ENCODE measurements around the gene GLP2R.

GRCh38 chr17:9842057-9842758 lies 16.5 kb downstream of the GLP2R start:
- TF ChIP-seq, protein P1, sequence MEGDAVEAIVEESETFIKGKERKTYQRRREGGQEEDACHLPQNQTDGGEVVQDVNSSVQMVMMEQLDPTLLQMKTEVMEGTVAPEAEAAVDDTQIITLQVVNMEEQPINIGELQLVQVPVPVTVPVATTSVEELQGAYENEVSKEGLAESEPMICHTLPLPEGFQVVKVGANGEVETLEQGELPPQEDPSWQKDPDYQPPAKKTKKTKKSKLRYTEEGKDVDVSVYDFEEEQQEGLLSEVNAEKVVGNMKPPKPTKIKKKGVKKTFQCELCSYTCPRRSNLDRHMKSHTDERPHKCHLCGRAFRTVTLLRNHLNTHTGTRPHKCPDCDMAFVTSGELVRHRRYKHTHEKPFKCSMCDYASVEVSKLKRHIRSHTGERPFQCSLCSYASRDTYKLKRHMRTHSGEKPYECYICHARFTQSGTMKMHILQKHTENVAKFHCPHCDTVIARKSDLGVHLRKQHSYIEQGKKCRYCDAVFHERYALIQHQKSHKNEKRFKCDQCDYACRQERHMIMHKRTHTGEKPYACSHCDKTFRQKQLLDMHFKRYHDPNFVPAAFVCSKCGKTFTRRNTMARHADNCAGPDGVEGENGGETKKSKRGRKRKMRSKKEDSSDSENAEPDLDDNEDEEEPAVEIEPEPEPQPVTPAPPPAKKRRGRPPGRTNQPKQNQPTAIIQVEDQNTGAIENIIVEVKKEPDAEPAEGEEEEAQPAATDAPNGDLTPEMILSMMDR (conservative IDR thresholded peaks at IDR 0.05), result no peak
- TF ChIP-seq ZFX (IDR thresholded peaks at IDR 0.05), result peak; percentile 39; the same call in 1 of the 2 replicates

Measured in C4-2B (cell line).